Epithelial cell of proximal tubule (primary cell): ENCODE data around the gene SLC25A11. TPM values are rescaled to one million over a fixed set of nuclear protein-coding genes. Genes with fewer than 3 reads are reported as not detected.
"Not testable (repeated sequence)": the region's sequence is repeated elsewhere in the genome, so short reads cannot be mapped to it uniquely, and the experiment has no call there.

Experiments used
- DNase-seq: peaks from one replicate; pipeline ENCODE4 v3.0.0-alpha.2; 2011; ENCODE audit warnings: low read depth
- H3K4me3 ChIP-seq: 2 replicates; pipeline ENCODE4 v1.5.1; 2011; ENCODE audit warnings: low read depth, mild to moderate bottlenecking, low read length
- CTCF ChIP-seq: conservative IDR thresholded peaks from 2 replicates; pipeline ENCODE4 v1.5.1; 2012; ENCODE audit warnings: low read depth, mild to moderate bottlenecking, low read length
- total RNA-seq: library from RNA; depleted of rRNA; stranded (reverse); fragments of >200 nt; gene quantifications from 2 replicates; pipeline ENCODE4 v1.2.3, GENCODE V29; 2015

SLC25A11 gene
- total RNA-seq, 1 donor from 2014 or later, result 45.5 TPM

GRCh38 chr17:4919511-4920047, 20.3 kb downstream of the SLC25A11 start:
- no peak for TF ChIP-seq CTCF
- no peak for DNase-seq
- no peak overlapping the region for H3K4me3 ChIP-seq

- not testable (repeated sequence) for H3K4me3 ChIP-seq, DNase-seq
These were observed 25.3 kb downstream of the SLC25A11 start for GRCh38 chr17:4914551-4914950.

GRCh38 chr17:4913994-4914393, 25.9 kb downstream of the SLC25A11 start:
- peak; percentile 2 for TF ChIP-seq CTCF
- H3K4me3 ChIP-seq, result no peak overlapping the region
- no peak for DNase-seq

GRCh38 chr17:4908711-4909496, 30.9 kb downstream of the SLC25A11 start:
- peak; percentile 80 for TF ChIP-seq CTCF
- no peak overlapping the region for H3K4me3 ChIP-seq
- peak; percentile 81 for DNase-seq

GRCh38 chr17:4908301-4908700, 31.5 kb downstream of the SLC25A11 start:
- no peak overlapping the region for H3K4me3 ChIP-seq
- TF ChIP-seq CTCF, result no peak
- no peak for DNase-seq

DNA sequence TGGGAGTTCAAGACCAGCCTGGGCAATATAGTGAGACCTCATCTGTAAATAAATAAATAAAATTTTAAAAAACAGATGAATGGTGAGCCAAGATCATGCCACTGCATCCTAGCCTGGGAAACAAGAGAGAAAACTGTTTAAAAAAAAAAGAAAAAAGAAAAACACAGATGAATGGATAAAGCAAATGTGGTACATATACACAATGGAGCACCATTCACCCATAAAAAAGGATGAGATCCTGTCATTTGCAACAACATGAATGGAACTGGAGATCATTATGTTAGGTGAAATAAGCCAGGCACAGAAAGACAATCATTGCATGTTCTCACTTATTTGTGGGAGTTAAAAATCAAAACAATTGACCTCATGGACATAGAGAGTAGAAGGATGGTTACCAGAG, 33.2 kb downstream of the SLC25A11 start:
- not testable (repeated sequence) for DNase-seq, H3K4me3 ChIP-seq

- no peak for DNase-seq
- no peak within 1 kb of the TSS for H3K4me3 ChIP-seq
- TF ChIP-seq CTCF, result peak; percentile 78
These were observed 36.6 kb downstream of the SLC25A11 start, which contains the start of gene CHRNE for GRCh38 chr17:4903051-4903818. Gene CHRNE (minus strand): TSS chr17:4903098. CDS start chr17:4903063, 35 bp downstream.
